WI38 (cell line): ENCODE results near the gene DLGAP1.

Experiments
- H3K4me3 ChIP-seq: 2 replicates; pipeline ENCODE4 v1.5.1; 2011; ENCODE audit warnings: low read depth, mild to moderate bottlenecking, control low read depth, low read length
- CTCF ChIP-seq: IDR thresholded peaks from 2 replicates; pipeline ENCODE4 v1.5.1; 2012; ENCODE audit warnings: low read depth, mild to moderate bottlenecking, control low read depth, low read length

DLGAP1 gene

GRCh38 chr18:4101009-4101408 is 354.1 kb downstream of the DLGAP1 start:
- TF ChIP-seq CTCF, result no peak

GRCh38 chr18:4096486-4096885 is 358.6 kb downstream of the DLGAP1 start:
- no peak for TF ChIP-seq CTCF

More at GRCh38 chr18:4101009-4101408, 354.1 kb downstream of the DLGAP1 start:
- H3K4me3 ChIP-seq, result no peak overlapping the region

GRCh38 chr18:4093676-4094075 is 361.4 kb downstream of the DLGAP1 start:
- no peak for TF ChIP-seq CTCF
- H3K4me3 ChIP-seq, result no peak overlapping the region

More at GRCh38 chr18:4096486-4096885, 358.6 kb downstream of the DLGAP1 start:
- no peak overlapping the region for H3K4me3 ChIP-seq

- no peak for TF ChIP-seq CTCF
- H3K4me3 ChIP-seq, result no peak overlapping the region
Measured at GRCh38 chr18:4084382-4084900, 370.7 kb downstream of the DLGAP1 start.

GRCh38 chr18:4078246-4078645 is 376.9 kb downstream of the DLGAP1 start:
- no peak for TF ChIP-seq CTCF
- no peak overlapping the region for H3K4me3 ChIP-seq

- H3K4me3 ChIP-seq, result no peak overlapping the region
- no peak for TF ChIP-seq CTCF
Measured at GRCh38 chr18:4077721-4078120, 377.4 kb downstream of the DLGAP1 start.

GRCh38 chr18:4077204-4077603 is 377.9 kb downstream of the DLGAP1 start:
- no peak for TF ChIP-seq CTCF
- no peak overlapping the region for H3K4me3 ChIP-seq
